Femur (tissue), 1 donor: ENCODE data around the gene CASP10.

Experiments
- DNase-seq: peaks from one replicate; pipeline ENCODE4 v3.0.0-alpha.2; 2017

CASP10 gene

DNA sequence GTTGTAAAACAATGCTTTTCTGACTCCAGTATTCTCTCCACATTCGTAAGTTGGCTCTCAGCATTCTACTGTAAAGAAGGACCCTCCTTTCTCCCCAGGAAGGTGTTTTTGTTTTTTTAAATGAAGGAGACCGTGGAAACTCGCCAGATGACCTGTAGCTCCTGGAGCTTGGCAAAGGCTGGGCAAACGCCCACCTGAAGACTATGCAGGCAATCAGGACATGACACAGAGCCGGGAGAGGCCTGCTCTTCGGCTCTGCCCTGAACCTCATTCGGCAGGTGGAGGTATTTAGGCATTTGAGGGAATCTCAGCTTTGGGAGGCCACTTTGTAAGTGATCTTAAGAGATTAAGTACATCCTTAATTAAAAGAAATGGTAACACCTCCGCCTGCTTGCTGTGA, 17.4 kb downstream of the CASP10 start:
- DNase-seq, result no peak

DNA sequence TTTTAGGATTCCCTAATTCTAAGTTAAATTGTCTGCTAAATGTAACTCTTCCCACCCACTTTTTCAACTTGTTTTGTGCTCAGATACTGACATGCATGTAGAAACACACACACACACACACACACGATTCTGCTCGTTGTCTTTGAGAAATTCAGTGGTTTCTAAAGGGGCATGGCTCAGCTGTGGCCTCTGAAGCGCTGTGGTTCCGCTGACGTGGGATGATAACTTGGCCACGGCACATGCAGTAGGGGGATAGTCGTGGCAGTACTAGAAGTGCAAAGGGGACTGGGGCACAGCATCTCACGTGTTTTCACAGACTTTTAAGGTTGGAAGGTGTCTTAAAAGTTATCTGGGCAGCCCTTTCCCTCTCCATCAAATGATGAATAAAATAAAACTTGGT, 18.4 kb downstream of the CASP10 start:
- DNase-seq, result no peak

DNA sequence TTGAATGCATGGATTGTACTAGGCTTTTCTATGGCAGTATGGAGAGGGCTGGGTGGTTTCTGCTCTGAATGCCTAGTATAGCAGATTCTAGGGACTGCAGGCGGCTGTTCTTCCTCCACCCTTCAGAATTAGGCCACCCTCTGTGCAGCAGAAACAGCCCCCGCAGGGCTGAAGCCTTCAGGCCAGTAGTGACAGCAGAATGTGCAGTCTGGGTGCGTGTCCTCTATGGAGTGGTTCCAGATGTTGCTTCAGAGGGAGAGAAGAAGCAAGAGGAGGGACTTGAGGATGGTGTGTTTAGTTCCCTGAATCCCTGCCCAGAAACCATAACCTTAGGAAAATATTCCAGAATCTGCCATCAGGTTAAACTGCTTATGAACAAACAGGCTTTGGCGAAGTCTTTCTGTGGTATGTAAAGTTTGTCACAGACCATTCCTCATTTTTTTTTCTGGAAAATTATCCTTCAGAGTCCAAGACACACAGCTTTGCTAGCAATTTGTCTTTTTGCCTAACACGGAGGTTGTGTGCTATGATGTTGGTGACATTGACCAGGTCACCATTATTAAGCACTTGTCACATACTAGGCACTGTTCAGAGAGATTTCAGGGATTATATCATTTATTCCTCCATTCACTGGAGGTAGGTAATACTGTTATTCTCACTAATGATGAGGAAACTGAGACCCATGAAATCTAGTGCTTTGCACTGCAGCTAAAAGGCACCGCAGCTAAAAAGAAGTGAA, 21.1 kb downstream of the CASP10 start:
- DNase-seq, result no peak

DNA sequence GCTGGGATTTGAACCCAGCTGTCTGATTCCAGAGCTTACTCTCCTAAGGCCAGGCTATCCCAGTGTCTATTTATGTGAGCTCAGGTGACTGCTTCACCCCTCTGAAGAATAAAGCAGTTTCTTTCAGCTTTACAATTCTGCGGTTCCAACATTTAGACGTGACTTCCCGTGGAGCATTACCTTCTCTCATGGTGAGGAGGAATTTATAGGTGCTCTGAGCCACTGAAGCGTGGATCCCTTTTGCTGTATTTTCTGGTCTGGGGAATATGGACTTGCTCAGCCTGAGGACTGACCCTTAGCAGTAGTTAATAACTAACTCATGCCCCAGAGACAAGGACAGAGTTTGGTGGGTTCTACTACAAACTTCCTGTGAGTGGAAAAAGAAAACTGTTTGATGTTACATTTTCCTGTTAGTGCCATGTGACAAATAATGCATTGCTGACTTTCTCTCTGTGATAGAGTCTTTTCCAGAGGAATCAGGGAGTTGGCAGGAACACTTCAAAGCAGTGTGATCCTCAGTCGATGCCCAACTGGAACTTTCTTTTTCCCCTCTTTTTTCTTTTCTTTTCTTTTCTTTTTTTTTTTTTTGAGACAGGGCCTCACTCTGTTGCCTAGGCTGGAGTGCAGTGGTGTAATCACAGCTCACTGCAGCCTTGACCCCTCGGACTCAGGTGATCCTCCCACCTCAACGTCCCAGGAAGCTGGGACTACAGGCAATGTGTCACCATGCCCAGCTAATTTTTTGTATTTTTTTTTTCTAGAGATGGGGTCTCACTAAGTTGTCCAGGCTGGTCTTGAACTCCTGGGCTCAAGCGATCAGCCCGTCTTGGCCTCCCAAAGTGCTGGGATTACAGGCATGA, 21.9 kb downstream of the CASP10 start:
- no peak for DNase-seq

DNA sequence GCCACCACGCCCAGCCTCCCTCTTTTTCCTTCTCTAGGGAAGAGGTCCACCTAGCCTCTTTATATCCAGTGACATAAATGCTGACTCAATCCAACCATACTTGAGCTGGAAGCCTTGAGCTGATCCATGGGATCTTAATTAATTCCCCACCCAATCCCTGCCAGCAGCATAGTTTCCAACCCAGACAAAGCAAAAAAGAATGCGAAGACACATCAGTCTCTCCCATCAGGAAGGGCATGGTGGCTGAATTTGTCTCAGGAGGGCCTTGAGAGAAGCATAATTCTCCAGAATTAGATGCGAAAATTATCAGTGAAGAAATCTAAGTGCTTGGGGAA, 22.5 kb downstream of the CASP10 start:
- DNase-seq, result no peak

DNA sequence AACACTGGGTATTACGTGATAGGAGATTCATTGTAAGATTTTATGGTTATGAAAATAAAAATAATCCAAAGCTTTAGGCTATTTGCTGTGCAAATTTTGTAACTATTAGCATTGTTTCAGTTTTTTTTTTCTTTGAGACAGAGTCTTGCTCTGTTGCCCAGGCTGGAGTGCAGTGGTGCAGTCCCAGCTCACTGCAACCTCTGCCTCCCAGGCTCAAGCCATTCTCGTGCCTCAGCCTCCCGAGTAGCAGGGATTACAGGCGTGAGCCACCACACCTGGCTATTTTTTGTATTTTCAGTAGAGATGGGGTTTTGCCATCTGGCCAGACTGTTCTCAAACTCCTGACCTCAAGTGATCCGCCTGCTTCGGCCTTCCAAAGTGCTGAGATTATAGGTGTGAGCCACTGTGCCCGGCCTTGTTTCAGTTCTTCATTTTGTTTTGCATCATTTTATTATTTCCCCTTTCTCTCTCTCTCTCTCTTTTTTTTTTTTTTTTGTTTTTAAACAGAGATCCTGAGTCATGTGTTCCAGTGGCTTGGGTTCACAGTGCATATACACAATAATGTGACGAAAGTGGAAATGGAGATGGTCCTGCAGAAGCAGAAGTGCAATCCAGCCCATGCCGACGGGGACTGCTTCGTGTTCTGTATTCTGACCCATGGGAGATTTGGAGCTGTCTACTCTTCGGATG, 25.8 kb downstream of the CASP10 start:
- DNase-seq, result peak; percentile 27

DNA sequence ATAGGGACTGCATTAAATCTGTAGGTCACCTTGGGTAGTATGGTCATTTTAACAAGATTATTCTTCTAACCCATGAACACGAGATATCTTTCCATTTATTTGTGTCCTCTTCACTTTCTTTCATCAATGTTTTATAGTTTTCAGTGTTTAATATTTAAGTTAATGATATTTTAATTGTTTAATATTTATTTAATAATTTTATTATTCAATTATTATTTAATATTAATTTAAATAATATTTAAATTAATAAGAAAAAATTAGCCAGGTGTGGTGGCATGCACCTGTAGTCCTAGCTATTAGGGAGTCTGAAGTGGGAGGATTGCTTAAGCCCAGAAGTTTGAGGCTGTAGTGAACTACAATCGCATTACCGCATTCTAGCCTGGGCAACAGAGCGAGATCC, 33.0 kb downstream of the CASP10 start:
- DNase-seq, result no peak

DNA sequence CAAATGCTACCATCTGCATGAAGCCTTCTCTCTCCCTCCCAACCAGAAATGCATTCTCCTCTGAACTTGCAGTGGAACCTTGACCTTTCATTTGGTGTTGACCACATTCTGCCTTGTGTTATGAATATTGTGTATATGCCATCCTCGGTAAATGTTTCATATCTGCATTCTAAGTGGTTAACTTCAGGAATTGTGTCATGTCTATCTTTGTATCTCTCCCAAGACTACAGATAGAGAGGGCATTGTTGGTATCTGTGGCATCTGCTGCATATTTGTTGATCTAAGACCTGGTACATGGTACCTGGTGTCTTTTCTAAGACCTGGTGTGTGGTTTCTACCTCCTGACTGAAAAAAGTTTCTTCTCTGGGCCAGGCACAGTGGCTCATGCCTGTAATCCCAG, 34.0 kb downstream of the CASP10 start:
- no peak for DNase-seq

DNA sequence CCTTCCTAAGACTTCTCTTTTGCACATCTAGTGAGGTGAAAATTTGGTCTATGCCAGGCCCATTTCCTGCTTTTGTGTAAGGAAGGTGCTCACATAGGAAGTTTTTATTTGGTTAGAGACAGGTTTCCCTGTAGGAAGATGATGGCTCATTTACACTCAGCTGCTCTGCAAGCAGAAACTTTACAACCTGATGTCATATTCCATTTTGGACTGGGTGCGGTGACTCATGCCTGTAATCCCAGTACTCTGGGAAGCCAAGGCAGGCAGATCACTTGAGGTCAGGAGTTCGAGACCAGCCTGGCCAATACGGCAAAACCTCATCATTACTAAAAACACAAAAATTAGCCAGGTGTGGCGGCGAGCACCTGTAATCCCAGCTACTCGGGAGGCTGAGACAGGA, 35.8 kb downstream of the CASP10 start:
- DNase-seq, result no peak

DNA sequence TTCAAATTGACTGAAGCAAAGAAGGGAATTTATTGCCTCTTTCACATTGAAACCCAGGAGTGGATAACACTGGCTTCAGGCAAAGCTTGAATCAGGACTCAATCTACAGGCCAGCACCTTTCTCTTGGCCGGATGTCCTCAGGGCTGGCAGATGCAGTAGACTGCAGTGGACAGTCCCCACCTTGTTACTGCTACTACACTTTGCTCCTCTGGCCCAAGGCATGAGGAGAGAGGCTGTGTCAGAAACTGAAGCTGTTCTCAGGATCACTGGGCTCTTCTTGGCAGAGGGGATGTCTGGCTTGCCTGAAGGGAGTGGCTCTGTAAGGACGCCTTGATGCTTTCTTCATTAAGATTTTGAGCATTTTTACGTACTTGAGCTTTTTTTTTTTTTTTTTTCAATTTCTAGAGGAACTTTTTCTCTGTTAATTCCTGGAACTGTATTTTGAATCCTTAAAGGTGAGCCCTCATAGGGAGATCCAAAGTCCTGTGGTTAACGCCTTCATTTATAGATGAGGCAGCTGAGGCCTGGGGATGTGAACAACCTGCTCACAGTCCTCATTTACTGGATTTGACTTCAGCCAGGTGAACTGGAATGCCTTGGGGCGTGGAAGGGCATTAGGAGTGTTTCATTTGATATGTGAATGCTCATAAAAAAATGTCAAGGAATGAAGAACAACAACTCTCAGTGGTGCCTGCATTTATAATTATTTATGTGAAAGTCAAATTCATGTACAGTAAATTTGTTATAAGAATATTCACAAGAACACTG, 36.6 kb downstream of the CASP10 start:
- no peak for DNase-seq

DNA sequence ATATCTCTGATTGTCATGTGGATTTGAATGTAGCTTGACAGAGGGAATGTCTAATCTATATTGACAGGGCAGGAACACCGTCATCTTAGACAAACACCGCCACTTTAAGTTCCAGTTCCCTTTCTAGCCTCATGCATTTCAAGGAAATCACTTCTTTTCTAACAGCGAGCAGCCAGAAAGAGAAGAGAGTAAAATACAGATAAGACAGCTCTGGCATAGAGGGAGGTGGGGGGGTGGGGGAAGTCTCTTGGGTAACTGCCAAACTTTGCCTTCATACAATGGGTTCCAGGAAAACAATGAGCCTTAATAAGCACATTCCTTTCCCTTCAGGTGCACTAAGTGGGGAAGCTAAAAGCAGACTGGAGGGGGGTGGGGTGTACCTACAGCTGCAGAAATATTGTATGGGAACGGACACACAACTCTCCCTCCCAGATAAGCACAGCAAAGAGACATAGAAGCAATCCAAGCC, 37.2 kb downstream of the CASP10 start:
- peak; percentile 29 for DNase-seq

DNA sequence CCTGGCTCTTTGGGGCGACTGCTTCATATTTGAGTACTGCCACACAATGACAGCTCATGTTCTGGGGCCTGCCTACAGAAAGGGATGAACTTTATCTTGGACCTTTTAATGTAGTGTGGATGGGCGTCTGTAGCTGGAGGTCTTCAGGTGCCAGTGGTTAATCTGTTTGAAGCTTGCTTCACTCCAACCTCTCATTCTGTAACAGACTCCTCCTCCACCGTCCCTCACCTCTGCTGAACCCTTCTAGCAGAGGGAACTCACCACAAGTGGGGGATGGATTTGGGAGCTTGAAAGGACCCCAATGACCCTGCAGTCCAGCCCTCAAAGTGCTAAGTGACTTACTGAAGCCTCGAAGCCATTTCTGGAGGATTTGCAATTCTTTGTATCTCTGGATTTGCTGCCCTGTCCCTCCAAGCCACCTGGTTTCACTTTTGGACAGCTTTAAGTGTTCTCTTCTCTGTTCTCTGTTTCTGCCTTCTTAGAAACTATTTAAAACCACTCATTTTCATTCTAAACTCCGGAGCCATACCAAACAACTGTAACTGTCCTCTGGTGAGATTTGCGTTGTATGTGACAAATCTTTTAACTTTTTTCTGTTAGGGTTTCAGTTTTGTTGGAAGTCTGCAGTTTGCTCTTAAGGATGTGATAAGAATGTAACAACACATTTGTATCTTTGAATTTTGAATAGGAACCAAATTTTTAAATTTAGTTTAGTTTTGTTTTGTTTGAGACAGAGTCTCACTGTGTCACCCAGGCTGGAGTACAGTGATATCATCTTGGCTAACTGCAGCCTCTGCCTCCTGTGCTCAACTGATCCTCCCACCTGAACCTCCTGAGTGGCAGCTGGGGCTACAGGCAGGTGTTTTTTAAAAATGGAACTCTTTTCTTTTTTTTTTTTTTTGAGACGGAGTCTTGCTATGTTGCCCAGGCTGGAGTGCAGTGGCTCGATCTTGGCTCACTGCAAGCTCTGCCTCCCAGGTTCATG, 40.4 kb downstream of the CASP10 start:
- no peak for DNase-seq

DNA sequence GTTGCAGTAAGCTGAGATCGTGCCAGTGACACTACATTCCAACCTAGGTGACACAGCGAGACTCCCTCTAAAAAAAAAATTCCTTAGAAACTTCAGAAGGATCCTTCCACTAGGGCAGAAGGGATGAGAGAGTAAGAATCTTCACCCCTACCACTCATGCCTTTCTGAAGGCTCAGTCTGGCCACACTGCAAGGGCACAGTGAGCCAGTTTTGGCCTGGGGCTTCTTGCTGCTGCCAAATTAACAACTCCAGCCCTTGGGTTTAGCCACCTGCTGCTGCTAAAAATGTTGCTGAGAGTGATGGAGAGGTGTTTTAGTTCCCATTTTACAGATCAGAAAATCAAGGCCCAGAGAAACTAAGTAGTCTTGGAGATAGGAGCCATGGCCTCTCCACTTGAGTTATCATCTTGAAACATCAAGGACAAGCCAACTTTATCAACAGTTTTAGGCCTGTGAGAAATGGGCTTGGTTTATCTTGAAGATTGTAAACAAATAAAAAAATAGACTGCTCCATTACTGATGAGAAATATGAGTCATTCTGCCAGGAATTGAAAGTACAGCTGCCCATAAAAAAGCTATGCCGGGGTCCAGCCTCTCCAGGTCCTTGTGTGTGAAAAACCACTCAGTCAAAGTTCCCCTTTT, 45.5 kb downstream of the CASP10 start:
- no peak for DNase-seq

DNA sequence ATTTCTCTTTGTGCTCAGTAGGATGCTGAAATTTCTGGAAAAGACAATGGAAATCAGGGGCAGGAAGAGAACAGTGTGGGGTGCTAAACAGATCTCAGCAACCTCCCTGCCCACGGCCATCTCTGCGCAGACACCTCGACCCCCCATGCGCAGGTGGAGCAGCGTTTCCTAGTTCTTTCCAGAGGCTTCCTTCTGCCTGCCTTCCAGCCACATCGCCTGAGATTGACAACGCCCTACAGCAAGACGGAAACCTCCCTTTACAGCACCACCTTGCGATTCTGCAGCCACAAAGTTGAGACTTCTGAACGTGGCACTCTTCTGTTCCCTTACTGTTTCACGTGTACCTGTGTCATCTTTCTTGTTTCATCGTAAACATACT, 46.0 kb downstream of the CASP10 start:
- no peak for DNase-seq

DNA sequence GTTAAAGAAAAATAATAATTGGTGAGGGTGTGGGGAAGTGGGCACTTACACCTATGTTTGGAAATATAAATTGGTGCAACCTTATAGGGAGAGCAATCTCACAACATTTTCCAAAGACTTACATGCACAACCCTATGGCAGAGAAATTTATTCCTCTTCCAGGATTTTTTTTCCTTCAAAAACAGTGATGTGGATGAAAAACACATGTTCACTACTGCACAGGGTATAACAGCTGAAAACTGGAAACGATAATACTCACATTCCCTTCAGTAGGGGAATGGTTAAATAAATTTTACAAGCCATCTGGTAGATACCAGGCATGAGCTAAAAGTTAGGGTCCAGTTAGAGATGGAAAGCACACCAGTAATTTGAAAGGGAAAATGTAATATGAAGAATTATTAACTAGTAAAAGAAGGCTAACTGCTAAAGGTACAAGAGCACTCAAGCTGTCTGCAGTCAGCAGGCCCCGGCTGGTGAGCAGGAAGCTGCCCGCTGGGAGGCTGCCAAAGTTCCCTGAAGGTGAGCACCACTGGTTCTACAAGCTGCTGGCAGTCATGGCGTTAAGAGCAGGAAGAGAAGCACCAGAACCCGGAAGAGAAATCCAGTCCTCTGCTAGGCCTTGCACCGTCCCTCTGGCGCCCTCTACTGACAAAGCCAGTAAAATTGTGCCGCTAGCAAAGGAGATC, 49.0 kb downstream of the CASP10 start:
- peak; percentile 87 for DNase-seq

DNA sequence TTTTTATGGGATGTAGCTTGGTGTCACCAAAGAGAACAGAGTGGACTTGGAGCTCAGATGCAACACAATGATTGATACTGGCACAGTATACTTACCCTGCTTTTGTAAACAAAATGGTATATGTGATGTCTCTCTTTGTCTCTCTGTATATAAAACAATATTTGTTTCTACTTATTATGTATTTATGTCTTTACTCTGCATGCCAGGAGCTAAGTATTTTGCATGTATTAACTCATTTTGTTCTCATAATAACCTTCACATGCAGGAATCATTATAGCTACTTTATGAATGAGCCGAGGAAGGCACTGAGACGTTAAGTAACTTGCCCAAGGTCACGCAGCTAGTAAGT, 49.5 kb downstream of the CASP10 start:
- no peak for DNase-seq

DNA sequence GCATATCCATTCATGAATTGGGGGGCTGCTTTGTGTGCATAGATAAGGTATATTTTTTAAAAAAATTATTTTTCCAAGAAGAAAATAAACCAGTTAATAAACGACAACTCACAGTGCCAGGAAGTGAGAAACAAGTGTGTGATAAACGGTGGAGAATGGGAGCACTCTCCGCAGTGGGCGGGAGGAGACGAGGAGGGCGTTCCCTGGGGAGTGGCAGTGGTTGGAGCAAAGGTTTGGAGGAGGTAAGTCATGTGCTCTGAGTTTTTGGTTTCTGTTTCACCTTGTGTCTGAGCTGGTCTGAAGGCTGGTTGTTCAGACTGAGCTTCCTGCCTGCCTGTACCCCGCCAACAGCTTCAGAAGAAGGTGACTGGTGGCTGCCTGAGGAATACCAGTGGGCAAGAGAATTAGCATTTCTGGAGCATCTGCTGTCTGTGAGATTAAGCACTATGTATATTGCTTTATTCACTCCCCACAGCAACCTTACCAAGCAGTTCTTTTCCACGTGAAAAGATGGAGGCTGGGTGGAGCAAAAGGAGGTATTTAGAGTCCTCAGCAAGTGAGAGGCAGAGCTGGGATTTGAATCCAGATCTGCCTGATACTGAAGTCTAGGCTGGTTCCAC, 50.4 kb downstream of the CASP10 start:
- DNase-seq, result peak; percentile 56

DNA sequence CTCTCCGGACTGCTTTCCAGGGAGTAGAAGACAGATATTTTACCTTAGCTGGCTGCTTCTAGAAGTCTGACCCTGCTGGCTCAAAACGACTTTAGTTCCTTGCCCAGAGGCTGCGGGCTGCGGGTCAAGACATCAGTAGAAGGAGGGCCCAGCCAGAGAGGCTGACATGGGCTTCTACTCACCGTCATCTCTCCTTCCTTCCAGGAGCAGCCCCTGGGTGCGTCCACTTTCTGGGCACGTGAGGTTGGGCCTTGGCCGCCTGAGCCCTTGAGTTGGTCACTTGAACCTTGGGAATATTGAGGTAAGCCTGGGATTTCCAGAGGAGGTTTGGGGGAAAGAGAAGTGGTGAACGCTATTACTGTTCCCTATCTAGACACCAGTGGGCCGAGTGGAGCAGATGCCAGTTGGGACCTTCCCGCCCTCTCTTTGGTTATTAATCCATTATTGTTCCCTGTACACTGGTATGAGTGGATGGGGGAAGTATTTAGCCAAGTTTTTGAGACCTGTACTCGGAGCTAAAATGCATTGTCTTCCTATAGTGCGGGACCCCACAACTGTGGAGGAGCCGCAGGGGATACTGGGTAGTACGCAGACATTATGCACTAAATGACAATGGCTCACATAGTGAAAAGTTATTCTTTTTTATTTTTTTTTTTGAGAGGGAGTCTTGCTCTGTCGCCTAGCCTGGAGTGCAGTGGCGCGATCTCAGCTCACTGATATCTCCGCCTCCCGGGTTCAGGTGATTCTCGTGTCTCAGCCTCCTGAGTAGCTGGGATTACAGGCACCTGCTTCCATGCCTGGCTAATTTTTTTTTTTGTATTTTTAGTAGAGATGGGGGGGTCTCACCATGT, 51.1 kb downstream of the CASP10 start:
- no peak for DNase-seq

DNA sequence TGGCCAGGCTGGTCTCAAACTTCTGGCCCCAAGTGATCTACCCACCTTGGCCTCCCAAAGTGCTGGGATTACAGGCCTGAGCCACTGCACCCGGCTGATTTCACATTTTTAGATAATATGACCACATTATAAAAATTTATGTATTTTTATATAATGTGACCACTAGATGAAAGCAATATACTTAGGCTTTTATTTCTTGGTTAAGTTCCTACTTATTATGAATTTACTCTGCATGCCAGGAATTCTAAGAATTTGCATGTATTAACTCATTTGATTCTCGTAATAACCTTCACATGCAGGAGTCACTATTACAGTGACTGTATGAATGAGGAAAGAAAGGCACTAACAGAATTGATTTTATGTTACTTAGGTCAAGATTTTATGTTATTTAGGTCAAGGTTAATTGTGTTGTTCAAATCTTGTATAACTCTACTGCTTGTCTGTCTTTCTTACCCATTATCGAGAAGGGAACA, 51.8 kb downstream of the CASP10 start:
- no peak for DNase-seq
